ENCODE measurements around the gene MAP3K12.

DNA sequence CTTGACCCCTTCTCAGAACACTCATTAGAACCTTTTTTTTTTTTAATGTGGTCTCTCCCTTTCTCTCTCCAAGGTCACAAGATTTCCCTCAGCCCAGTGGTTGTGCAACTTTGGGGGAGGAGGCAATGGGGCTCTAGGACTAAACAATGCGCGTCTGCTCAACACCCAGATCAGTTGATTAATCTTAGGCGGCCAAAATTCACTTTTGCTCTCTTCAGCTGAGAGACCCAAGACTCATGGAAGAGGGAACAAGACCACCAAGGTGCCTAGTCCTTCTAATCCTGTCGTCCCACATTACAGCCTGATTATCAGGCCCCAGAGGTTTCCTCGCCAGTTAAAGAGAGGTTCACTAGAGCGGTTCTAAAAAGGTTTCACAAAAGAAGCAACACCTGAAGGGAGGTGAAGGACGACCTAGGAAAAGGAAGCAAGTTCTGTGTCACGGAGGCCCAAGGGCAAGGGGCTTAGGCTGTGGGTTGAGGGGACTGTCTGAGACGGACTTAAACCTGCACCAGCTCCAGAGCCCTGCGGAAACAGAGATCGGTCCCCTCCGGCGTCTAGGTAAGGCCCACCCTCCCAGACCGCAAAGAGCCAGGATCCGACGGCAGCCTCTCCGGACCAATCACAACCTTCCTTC is 1.0 kb upstream of the MAP3K12 start:
- TF ChIP-seq POLR2A (IDR thresholded peaks at IDR 0.05; ENCODE audit: low read length) (peak; percentile 80), GATA1 (IDR thresholded peaks at IDR 0.05; ENCODE audit: low read depth, low read length) (no peak)
